ENCODE measurements around the gene ACOT4.
"Not testable (repeated sequence)": the region's sequence is repeated elsewhere in the genome, so short reads cannot be mapped to it uniquely, and the experiment has no call there.

Gene ACOT4

GRCh38 chr14:73634011-73634833 lies 42.5 kb downstream of the ACOT4 start:
- Histone ChIP-seq H3K36me3 (ENCODE audit: control insufficient read depth, insufficient read depth, low read length, severe bottlenecking) (no peaks in the 10 kb centered on the region), H3K9ac (ENCODE audit: low read length) (peak overlapping the region; percentile 84), H3K9me3 (ENCODE audit: control insufficient read depth, low read length) (no peaks in the 10 kb centered on the region), H3K4me1 (ENCODE audit: control insufficient read depth, insufficient read depth, low read length) (peaks cover 8% of the 10 kb centered on the region), H3K27me3 (replicated peaks; ENCODE audit: control insufficient read depth, insufficient read depth, low read length) (no peaks in the 10 kb centered on the region), H3K4me3 (ENCODE audit: low read length) (peak overlapping the region; percentile 77)
- DNase-seq (ENCODE audit: low read depth): no peak

- not testable (repeated sequence) for H3K36me3 ChIP-seq (ENCODE audit: control insufficient read depth, insufficient read depth, low read length, severe bottlenecking)
Measured at GRCh38 chr14:73636355-73636754, 44.7 kb downstream of the ACOT4 start.

GRCh38 chr14:73637830-73638229 lies 46.2 kb downstream of the ACOT4 start:
- DNase-seq (ENCODE audit: low read depth): no peak
- Histone ChIP-seq H3K4me3 (ENCODE audit: low read length) (no peak overlapping the region), H3K4me1 (ENCODE audit: control insufficient read depth, insufficient read depth, low read length) (peaks cover 8% of the 10 kb centered on the region), H3K9ac (ENCODE audit: low read length) (no peak overlapping the region), H3K27me3 (replicated peaks; ENCODE audit: control insufficient read depth, insufficient read depth, low read length) (no peaks in the 10 kb centered on the region), H3K9me3 (ENCODE audit: control insufficient read depth, low read length) (no peaks in the 10 kb centered on the region), H3K36me3 (ENCODE audit: control insufficient read depth, insufficient read depth, low read length, severe bottlenecking) (no peaks in the 10 kb centered on the region)

More at GRCh38 chr14:73636355-73636754, 44.7 kb downstream of the ACOT4 start:
- not testable (repeated sequence) for H3K27me3 ChIP-seq (replicated peaks; ENCODE audit: control insufficient read depth, insufficient read depth, low read length); H3K4me1 ChIP-seq (ENCODE audit: control insufficient read depth, insufficient read depth, low read length); DNase-seq (ENCODE audit: low read depth); H3K4me3 ChIP-seq (ENCODE audit: low read length); H3K9ac ChIP-seq (ENCODE audit: low read length); H3K9me3 ChIP-seq (ENCODE audit: control insufficient read depth, low read length)

- H3K9ac ChIP-seq (ENCODE audit: low read length): no peak overlapping the region
- DNase-seq (ENCODE audit: low read depth): no peak
- H3K27me3 ChIP-seq (replicated peaks; ENCODE audit: control insufficient read depth, insufficient read depth, low read length): no peaks in the 10 kb centered on the region
- no peak overlapping the region for H3K4me3 ChIP-seq (ENCODE audit: low read length)
- no peaks in the 10 kb centered on the region for H3K9me3 ChIP-seq (ENCODE audit: control insufficient read depth, low read length)
- H3K4me1 ChIP-seq (ENCODE audit: control insufficient read depth, insufficient read depth, low read length): peaks cover 12% of the 10 kb centered on the region
- no peaks in the 10 kb centered on the region for H3K36me3 ChIP-seq (ENCODE audit: control insufficient read depth, insufficient read depth, low read length, severe bottlenecking)
Measured at GRCh38 chr14:73640796-73641365, 49.2 kb downstream of the ACOT4 start.

- H3K4me1 ChIP-seq (ENCODE audit: control insufficient read depth, insufficient read depth, low read length): peaks cover 13% of the 10 kb centered on the region
- H3K4me3 ChIP-seq (ENCODE audit: low read length): peak within 1 kb of the TSS; percentile 88
- no peaks in the 10 kb centered on the region for H3K9me3 ChIP-seq (ENCODE audit: control insufficient read depth, low read length)
- no peaks in the 10 kb centered on the region for H3K36me3 ChIP-seq (ENCODE audit: control insufficient read depth, insufficient read depth, low read length, severe bottlenecking)
- peak; percentile 96 for DNase-seq (ENCODE audit: low read depth)
- H3K9ac ChIP-seq (ENCODE audit: low read length): peak within 1 kb of the TSS; percentile 92
- no peaks in the 10 kb centered on the region for H3K27me3 ChIP-seq (replicated peaks; ENCODE audit: control insufficient read depth, insufficient read depth, low read length)
Measured at GRCh38 chr14:73644531-73645247, 53.0 kb downstream of the ACOT4 start, which contains the start of gene DNAL1. DNAL1 (plus strand) TSS chr14:73644986; CDS start chr14:73645040, 54 bp downstream.

- no peaks in the 10 kb centered on the region for H3K9me3 ChIP-seq (ENCODE audit: control insufficient read depth, low read length)
- peaks cover 13% of the 10 kb centered on the region for H3K4me1 ChIP-seq (ENCODE audit: control insufficient read depth, insufficient read depth, low read length)
- peak overlapping the region; percentile 92 for H3K9ac ChIP-seq (ENCODE audit: low read length)
- H3K4me3 ChIP-seq (ENCODE audit: low read length): peak overlapping the region; percentile 88
- H3K27me3 ChIP-seq (replicated peaks; ENCODE audit: control insufficient read depth, insufficient read depth, low read length): no peaks in the 10 kb centered on the region
- H3K36me3 ChIP-seq (ENCODE audit: control insufficient read depth, insufficient read depth, low read length, severe bottlenecking): no peaks in the 10 kb centered on the region
- no peak for DNase-seq (ENCODE audit: low read depth)
Measured at GRCh38 chr14:73645248-73645610, 53.6 kb downstream of the ACOT4 start.

Measured in adipocyte (in vitro differentiated cells).